ENCODE measurements around the gene DGKD.

DGKD gene

DNA sequence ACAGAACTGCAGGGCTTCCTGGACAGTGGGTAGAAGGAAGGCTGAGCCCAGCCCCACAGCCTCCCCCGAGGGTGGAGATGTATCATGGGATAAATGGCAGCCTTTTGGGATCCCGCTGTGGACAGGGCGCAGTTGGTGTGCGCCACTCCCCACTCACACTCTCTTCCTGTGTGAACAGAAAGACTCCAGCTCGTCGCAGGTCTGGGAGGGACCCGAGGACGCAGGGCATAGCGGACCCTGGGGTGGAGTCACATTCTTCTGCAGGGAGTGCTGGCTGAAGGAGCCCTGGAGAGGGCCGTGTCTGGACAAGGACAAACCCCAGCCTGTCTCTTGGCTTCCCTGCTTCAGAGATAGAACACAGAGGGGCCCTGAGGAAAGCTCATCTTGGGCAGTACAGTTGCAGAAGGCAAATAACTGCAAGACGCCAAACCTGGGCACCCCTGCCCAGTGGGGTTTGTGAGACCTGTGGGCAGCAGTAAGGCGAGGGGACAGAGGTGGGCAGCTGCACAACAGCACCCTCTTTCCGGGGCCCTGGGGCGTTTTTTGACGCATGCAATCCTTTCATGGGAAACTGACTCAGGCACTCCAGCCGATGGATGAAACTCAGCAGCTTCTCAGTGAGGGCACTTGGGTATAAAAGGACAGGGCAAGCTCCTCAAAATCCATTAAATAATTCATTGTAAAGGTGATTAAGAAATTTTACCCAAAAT lies 110.4 kb downstream of the DGKD start:
- DNase-seq: no peak

DNA sequence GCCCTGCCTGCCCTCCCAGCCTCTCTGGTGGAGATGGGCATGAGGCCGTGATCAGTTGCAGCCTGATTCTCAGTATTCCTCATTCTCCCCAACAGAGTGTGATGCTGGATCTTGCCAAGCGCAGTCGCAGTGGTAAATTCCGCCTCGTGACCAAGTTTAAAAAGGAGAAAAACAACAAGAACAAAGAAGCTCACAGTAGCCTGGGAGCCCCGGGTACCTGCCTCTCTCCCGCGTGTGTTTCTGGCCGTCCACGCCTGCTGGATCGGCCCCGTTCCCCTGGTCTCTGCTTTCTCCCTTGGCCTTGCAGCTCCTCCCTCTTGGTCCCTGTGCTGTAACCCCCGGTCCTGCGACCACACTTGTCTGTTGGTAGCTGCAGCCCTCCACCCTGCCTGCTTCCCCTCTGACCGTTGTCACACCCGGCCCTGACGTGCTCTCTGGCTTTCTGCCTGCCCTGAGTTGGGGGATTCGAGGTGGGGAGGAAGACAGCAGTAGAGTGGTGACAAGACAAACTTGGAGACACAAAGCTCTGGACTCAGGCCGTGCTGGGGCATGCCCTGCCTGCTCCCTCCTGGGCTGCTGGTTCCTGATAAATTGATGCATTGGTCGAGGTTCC lies 112.8 kb downstream of the DGKD start:
- DNase-seq: no peak

DNA sequence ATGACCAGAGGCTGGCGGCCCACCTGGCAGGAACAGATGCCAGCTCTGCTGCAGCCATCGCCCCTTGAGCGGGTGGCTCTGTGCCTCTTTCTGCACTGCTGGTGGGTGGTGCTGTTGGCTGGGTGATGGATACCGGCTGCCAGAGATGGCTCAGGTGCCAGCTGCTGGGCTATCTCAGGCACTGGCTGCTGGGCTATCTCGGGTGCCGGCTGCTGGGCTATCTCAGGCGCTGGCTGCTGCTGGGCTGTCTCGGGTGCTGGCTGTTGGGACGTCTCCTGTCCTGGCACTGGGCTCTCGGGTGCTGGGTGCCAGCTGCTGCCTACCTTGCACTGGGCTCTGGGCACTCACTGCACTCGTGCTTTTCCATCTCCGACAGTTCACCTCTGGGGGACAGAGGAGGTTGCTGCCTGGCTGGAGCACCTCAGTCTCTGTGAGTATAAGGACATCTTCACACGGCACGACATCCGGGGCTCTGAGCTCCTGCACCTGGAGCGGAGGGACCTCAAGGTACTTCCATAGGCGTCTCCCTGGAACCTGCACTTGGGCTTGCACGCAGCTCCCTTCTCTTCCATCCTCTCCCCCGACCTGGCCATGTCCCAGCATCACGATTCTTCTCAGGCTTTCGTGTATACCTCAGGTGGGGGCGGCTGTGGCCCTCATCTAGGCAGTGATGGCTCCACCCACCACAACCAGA lies 113.9 kb downstream of the DGKD start:
- no peak for DNase-seq

DNA sequence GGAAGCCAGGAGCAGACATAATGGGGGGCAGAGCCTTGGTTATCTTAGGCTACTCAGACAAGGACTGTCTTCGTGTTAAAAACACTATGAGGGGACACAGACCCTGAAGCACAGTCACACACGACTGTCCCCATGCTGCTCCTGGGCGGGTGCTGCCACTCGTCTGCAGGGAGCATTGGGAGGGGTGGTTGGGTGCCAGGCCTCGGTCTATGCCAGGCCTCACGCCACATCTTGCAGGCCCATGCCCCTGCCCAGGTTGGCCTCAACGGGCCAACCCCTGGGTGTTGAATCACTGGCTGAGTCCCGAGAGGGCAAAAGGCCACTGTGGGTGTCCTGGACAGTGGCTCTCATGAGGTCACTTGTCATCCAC lies 114.4 kb downstream of the DGKD start:
- DNase-seq: no peak

DNA sequence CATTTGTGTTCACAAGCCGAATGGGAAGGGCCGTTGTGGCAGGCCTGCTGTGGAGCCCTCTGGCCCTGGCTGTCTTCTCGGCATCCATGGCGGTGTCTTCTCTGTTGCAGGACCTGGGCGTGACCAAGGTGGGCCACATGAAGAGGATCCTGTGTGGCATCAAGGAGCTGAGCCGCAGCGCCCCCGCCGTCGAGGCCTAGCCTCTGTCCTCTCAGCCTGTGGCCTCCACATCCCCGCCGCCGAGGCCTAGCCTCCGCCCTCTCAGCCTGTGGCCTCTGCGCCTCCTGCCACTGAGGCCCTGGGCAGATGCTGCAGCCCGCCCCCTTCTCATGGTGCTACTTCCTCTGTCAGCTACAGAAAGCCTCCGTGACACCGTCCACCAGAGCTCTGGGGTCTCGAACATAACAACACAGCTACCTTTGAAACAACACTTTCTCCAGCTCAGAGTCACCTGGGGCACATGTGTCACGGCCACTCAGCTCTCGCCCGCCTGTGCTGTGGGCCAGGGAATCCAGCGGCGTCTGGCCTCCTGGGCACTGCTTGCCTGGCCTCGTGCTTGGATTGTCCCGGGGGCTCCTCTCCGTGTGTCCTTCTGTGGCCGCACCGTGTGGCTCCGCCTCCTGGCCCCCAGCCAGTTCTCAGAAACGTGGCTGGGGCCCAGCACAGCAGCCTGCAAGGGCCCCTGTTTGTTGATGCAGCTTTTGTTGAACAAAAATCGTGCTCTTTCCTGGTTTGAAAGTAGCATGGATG lies 115.1 kb downstream of the DGKD start:
- no peak for DNase-seq

DNA sequence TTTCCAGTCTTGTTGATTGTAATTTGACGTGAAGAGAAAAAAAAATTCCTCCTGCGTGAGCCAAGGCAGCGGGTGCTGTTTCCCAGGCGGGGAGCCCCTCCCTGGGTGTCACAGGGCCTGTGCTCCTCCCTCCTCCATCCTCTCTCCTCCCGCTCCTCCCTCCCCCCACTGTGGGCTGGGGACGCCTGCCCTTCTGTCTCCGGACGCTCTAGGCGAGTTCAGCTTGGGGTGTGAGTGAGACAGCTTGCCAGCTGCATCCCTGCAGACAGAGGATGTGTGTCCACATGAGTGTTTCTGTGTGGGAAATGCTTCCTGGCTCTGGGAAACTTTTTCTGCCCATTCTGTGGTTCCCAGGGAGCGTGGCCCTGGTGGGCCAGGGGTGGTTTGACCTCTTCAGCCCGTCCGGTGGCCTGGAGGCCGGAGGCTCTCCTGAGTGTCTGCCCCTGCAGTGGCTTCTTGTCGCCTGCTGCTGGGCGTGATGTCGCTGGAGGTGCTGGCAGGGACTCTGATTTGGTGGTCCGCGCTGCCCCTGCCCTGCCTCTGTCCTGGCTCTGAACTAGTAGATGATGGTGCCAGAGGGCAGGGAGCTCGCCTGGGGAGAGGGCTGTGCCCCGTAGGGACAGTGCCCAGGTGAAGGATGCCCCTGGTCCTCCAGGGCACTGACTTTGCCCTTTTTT lies 115.9 kb downstream of the DGKD start:
- DNase-seq: no peak

DNA sequence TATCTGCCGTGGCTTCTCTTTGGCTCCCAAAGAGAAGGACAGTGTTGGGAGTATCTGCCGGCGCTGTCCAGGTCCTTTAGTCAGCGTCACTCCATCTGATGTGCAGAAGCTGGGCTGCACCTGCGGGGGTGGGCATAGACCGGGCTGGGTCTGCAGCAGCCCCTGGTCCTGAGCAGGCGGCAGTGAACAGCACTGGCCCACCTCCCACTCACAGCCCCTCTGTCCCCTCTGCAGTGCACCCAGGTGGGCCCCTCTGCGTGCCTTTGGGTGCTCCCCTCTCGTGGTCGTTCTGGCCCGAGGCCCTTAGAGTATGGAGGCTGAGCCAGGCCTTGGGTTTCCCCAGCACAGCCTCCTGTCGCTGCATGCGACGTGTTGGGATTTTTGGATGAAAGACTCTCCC lies 116.5 kb downstream of the DGKD start:
- no peak for DNase-seq

DNA sequence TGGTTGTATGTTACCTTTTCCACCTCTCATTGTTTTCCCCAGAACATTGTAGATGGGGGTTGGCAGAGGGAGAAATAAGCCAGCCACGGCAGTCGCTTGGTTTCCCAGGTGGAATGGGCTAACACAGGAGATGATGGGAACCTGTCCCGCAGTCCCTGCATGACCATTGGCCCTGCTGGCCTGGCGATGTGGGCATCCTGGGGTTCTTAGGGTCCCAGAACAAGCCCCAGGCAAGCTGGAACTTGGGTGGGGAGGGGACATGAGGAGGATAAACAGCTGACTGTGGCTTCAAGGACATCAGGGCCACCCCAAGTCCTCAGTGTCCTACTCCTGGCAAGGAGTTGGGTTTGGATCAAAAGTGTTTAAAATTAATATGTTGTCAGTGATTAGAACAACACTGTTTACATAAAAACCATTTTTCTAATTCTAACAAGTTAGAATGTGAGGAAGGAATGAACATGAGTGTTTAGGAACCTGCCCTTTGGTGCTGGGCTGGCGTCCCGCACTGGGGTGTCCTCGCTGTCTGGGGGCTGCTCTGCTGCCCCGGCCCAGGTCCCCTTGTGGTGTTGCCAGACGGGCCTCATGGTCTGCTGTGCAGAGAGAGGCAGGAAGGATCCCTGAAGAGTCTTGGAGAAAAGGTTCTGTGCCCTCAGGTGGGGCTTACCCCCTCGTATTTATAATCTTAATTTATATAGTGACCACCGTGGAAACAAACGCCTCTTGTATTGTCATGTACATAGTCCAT lies 117.2 kb downstream of the DGKD start:
- DNase-seq: no peak

DNA sequence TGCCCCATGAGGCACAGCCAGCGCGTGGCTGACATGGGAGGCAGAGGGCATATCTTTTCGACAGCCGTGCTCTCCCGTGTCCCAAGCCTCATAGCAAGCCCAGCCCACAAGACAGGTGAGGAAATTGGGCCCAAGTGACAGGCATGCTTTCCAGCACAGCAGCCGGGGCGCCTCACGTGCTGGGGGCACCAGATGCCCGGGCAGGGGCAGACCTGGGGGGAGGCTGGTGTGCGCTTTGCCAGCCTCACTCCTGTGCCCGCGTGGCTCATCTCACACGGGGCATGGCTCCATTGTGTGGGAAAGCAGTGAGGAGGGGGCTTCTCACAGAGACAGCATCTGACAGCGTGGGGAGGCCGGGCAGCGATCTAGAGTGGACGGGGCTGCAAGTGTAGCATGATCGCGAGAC lies 119.1 kb downstream of the DGKD start:
- no peak for DNase-seq

DNA sequence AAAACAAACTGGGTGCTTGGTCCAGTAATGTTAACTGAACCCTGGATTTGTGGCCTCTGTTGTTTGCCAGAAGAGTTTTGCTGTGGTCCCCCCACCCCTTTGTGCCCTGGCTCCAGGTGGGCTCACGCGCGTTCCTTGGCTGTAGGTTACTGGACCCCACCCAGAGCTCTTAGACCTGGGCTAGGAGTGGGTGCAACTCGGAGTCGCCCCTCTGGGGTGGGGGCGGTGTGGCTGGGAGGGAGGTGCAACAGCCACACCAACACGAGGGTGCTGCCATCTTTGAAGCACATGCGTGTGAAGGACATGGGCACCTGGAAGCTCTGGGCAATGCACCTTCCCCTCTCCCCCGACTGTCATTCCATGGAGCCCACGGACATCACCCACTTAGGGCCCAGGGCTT lies 119.6 kb downstream of the DGKD start:
- DNase-seq: no peak

DNA sequence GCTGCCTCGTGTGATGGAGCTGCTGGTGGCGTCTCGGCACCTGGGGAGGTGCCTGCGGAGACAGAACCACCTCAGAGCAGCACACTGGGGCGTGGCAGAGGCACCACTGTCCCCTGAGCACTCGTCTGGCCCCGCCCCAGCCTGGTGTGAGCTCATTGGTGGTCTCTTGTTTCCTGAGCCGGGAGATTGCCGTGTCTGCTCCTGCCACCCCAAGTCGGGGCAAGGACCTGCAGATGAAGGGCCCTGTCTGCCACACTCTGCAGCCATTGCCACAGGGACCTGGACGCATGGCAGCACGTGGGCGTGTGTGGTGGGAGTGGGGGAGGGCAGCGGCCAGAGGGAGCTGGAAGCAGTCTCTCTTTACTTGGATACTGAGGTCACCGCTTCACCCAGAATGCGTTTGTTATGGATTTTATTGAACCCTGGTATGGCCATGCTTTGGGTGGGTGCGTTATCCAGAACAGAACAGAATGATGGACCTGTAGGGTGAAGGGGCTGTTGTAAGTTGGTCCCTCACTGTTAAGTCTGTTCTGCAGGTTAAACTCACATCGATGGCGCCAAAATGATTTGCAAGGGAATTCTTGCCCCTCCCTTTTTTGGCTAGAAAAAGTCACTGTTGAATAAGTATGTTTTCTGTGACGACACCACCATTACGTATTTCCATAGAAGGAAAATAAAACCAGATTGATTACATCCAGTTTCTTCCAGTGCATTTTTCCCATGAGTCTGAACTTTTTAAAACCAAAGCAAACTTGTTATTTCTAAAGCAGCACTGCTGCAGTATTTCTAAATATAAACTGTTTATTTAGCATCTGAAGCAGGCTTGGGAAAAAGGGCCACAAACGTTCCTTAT lies 120.2 kb downstream of the DGKD start:
- no peak for DNase-seq

DNA sequence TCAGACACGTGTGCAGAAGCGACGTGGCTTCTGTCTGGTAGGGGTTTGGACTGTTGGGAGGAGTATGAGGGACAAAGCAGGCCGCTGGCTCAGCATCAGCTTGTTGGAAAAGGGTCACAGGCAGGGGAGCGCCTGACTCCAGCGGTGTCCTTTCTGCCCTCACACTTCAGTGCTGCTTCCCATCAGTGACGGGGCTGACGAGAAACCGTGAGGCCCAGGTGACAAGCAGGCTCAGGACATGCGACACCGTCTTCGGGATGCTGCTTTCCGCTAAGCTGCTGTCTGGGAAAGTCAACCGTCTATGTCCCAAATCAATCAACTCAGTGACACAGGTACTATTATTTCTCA lies 121.7 kb downstream of the DGKD start:
- no peak for DNase-seq

DNA sequence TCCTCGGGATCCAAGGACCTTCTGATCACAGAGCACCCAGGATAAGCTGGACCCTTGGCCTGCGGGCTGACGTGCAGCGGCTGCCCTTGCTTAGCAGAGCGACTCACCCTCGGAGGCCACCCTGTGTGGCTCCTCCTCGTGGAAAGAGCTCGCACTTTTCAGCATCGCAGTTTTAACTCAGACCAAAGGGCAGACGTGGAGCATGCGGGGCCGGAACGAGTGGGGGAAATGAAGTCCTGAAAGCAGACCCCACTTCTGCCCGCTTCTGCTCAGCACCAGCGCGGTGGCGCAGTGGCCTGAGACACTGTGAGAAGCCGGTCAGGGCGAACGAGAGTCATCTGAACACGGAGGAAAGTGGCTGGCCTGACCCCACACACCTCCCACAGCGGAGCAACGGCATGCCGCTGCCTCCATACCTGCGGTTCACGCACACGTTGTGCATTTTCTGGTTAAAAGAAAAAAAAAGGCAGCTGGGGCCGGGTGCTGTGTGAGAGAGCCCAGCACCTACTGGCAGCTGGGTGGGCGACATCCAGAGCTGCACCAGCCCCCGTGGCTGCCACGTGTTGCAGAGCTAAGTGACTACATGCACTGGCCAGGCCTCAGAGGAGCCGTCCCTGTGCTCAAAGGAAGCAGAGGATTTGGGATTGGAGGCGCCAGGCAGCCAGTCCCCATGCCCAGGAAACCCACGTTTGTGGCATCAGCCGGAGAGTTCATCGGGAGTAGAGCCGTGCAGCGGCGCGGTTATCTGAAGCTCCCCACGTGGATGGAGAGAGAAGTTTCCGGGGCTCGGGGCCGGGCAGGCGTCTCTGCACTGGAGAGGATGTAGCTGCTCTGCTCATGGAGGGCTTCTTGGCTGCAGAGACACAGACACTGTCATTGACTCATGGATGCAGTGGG lies 122.6 kb downstream of the DGKD start:
- no peak for DNase-seq

DNA sequence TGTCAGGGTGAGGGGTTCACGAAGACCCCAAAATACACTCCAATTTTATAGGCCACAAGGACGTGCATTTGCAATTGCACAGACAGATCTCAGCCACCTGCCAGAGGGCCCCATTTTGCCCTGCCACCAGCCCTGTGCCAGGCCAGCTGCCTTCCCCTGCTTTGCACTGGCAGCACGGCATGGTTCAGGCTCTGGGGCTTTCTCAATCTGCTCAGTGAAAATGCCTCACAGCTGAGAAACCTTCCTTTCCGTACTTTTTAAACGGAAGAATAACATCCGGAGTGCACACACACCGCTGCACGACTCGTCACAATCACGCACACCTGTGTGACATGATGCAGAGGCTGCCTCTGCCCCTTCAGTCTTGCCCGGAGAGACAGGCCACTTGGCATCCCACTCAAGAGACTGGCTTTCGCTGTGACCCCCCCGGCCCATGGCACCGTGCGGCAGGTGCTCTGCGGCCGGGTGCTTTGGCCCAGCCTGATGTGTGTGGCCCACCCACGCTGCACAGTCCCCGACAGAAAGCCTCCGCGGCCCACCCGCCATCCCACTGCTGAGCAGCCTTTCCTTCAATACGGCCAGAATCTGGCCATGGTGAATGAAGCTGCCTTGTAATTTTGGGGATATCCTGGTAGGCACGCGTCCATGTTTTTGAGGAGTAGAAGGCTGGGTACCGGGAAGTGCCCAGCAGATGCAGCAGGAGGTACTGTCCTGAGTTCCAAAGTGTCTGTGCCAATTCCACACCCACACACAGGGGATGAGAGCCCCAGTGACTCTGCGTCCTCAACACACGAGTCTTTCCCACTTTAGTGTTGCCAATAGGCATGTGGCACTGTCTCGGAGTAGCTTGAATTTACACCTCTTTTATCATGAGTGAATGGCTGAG lies 123.5 kb downstream of the DGKD start:
- DNase-seq: no peak

DNA sequence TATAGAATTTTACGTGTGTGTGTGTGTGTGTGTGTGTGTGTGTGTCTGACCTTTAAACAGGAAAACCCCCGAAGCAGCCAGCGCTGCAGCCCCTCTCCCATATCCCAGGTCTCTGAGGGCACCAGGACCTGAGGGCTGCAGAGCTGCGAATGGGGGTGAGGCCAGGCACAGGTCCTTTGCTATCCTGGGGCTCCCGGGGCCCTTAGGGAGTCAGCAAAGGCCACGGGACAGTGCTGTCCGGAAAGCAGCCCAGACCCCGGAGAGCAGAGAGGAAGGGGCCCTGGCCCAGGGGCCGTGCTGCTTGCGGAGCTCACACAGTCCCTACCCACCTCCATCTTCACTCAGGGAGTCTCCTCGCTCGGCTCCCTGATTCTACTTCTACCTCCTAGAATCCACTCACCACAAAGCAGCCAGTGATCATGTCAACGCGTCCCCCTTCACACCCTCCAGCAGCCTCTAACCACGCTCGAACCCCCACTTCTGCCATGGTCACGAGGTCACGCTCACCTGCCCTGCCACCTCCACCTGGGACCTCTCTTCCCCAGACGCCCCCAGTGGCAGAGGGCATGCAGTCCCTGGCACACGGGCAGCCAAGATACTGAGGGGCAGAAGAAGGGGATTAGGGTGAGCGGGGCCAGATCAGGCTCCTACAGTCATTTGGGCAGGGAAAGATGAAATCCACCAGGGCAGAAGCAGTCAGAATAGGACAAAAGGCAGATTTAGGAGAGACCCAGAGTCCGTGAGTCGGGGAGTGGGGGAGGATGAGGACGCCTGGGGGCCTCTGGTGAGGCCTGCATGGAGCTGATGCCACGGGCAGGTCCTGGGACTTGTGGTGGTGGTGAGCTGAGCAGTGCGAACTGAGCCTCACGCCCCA lies 125.6 kb downstream of the DGKD start:
- no peak for DNase-seq

DNA sequence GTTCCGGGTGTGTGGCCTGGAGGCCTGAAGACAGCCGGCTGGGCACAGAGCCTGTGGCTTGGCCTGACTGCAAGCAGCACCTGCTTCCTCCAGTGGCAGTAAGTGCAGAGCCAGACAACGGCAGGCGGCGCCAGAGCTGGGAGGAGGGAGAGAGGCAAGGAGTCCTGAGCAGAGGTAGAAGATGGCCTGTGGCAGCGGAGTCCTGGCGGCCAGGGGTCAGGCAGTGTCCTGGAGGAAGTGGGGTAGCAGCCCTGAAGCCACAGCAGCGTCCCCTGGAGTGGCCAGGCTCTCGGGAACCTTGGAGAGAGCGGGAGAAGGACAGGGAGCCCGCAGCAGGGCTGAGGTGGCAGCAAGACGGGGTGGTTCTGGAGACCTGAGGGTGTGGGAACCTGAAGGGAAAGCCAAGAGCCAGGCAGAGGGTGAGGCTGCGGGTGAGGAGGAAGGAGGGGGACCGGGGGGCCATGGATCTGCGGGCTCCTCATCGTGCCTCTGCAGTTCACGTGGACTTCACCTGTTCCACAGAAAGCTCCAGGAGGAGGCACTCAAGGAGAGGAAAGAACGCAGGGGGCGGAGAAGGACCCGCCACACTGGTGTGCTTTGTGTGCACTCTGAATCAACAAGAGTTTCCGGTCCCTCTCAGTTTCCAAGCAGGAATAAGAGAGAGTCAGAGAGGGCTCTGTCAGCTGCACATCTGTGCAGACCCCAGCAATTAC lies 126.4 kb downstream of the DGKD start:
- no peak for DNase-seq

DNA sequence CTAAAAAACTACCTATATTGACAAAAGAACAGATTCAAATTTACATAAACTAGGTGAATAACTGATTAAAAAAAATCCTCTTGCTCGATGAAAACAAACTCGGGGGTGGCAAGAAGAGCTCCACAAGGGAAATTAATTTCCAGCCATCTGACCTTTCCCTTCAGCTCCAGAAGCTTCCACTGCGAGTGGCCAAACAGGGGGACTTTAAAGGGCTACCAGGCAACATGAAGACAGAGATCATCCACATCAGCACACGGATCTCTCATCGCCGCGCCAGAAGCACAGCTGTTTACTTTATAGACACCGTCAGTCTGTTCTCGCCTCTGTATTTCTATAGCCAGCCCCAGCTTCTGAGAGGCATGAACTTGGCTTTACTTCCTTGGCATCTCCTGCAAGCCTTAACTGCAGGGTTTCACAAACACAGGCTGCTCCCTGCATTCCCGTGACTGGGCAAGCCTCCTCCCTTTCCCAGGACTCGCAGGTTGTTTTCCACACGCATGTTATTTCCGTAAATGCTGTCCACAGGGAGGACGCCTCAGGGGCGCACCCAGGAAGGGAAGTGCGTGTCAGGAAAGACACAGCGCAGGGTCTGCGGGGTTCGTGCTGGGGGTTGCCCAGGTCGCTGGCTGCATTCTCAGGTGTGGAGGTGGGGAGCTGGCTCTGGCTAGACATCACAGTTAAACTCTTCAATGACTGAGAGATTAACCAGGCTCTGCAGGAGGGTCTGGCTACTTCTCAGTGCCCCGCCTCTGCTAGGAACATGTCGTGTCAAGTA lies 127.3 kb downstream of the DGKD start:
- no peak for DNase-seq

Measured in CD4-positive, alpha-beta T cell treated with Interleukin-4 for 4 hours (primary cell).